NCI-H2107 (cell line): ENCODE data around the gene LGALS9C.
"Not testable (repeated sequence)": the region's sequence is repeated elsewhere in the genome, so short reads cannot be mapped to it uniquely, and the experiment has no call there.

ENCODE experiments used
- DNase-seq: peaks from one replicate; lab custom pipeline; 2025; lab: John Stamatoyannopoulos, UW

Gene LGALS9C

GRCh38 chr17:18478977-18479595, 2.5 kb downstream of the LGALS9C start:
- DNase-seq, result not testable (repeated sequence)

DNA sequence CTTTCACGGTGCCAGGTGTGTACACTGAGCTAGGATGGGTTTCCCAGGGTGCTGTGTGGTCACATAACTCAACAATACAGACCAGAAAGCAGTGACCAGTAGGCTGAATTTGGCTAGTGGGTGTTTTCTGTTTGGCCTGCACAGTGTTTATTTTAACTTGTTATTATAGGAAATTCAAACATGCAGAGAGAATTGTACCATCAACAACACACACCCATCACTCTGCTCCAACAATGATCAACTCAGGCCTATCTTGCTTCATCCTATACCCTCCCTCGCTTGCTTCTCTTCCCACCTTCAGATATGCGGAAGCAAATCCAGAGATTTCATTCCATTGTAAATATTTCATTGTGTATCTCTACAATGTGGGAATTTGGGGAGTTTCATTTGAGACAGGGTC, 5.2 kb downstream of the LGALS9C start:
- DNase-seq, result not testable (repeated sequence)

- DNase-seq, result not testable (repeated sequence)
Observed at GRCh38 chr17:18485936-18486464, 9.4 kb downstream of the LGALS9C start.

DNA sequence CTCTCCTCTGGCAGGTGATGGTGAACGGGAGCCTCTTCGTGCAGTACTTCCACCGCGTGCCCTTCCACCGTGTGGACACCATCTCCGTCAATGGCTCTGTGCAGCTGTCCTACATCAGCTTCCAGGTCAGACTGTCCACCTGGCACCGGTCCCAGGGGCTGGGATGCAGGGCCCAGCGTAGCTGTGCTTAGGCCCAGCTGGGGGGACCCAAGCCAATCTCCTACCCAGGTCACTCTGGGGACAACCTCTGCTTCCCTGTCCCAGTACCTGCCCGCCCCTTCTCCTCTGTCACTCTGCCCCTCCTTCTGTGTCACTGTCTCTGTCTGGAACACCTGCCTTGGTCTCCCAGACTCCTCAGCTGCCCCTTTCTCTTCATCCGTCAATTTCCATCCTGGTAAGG, 11.0 kb downstream of the LGALS9C start:
- DNase-seq, result not testable (repeated sequence)

- not testable (repeated sequence) for DNase-seq
Observed at GRCh38 chr17:18488622-18489021, 12.0 kb downstream of the LGALS9C start.

GRCh38 chr17:18490016-18490415, 13.4 kb downstream of the LGALS9C start:
- DNase-seq, result not testable (repeated sequence)

- DNase-seq, result not testable (repeated sequence)
Observed at GRCh38 chr17:18492712-18493480, 16.3 kb downstream of the LGALS9C start.

DNA sequence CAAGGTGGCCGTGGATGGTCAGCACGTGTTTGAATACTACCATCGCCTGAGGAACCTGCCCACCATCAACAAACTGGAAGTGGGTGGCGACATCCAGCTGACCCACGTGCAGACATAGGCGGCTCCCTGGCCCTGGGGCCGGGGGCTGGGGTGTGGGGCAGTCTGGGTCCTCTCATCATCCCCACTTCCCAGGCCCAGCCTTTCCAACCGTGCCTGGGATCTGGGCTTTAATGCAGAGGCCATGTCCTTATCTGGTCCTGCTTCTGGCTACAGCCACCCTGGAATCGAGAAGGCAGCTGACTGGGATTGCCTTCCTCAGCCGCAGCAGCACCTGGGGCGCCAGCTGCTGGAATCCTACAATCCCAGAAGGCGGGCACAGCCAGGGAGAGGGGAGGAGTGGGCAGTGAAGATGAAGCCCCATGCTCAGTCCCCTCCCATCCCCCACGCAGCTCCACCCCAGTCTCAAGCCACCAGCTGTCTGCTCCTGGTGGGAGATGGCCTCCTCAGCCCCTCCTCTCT, 17.7 kb downstream of the LGALS9C start:
- DNase-seq, result not testable (repeated sequence)

GRCh38 chr17:18497044-18497443, 20.5 kb downstream of the LGALS9C start:
- DNase-seq, result not testable (repeated sequence)

DNA sequence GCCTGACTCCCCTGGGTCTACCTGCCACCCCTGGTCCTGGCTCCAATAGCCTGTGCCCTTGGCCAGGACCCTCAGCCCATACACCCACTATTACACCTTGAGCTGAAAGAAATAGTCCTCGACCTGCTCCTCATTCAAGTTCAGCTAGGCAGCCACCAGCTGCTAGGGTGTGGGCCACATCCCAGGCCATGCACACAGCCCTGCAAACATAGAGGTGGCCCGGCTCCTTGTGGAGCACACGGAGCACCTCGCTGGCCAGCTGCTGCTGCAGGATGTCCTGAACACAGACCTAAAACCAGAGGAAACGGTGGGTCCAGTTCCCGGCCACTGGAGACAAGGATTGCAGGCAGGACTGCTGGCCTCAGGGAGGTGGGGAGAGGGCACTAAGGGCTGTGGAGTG, 22.5 kb downstream of the LGALS9C start:
- DNase-seq, result not testable (repeated sequence)

- DNase-seq, result not testable (repeated sequence)
Observed at GRCh38 chr17:18499756-18500155, 23.2 kb downstream of the LGALS9C start.

DNA sequence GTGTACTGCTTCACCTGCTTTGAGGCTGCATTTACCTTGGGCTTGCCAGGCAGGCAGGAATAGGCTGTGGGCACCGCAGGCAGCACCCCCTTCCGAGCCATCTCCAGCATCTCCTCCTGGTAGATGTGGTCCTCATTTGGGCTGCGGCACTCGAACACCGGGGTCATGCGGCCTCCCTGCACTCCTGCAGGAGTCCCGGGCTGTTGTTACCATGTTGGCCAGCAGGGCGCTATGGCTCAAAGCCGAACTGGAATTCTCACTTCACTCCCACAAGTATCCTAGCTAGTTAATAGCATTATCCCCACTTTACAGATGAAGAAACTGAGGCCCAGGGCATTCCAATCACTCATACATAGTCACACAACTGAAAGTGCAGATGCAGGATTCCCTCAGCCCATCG, 23.7 kb downstream of the LGALS9C start:
- DNase-seq, result not testable (repeated sequence)

DNA sequence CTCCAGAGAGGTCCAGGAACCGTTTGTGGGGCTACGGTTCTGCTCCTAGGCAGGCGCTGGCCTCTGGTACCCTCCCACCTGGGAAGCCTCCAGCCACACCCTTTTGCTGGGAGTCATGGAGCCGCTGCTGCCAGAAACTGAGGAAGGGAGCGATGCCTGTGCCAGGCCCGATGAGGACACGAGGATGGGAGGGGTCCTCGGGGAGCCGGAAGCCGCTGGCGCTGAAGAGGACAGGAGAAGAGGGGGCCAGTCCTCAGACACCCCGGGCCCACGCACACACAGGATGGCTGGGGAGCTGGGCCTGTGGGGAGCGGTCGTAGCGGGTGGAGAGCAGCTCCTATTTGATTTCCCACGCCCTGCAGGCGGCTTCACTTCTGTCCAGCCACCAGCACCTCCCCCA, 24.2 kb downstream of the LGALS9C start:
- DNase-seq, result not testable (repeated sequence)

GRCh38 chr17:18503221-18503620, 26.6 kb downstream of the LGALS9C start:
- DNase-seq, result not testable (repeated sequence)

DNA sequence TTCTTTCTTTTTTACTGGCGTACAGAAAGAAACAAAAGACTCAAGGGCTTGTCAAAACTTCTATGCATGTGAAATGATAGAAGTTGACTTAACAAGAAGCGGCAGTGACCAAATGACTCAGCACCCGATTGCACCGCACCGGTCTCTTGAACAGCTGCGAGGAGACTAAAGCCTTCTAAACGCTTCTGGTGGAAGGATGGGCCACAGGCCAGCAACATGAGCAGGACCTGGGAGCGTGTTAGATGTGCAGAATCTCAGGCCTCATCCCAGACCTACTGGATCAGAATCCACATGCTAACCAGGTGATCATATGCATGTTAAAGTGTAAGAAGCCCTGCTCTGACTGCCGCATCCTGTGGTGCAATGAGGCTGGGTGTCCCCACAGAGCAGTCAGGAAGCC, 31.1 kb downstream of the LGALS9C start:
- not testable (repeated sequence) for DNase-seq

GRCh38 chr17:18508667-18509066, 32.1 kb downstream of the LGALS9C start:
- DNase-seq, result not testable (repeated sequence)

DNA sequence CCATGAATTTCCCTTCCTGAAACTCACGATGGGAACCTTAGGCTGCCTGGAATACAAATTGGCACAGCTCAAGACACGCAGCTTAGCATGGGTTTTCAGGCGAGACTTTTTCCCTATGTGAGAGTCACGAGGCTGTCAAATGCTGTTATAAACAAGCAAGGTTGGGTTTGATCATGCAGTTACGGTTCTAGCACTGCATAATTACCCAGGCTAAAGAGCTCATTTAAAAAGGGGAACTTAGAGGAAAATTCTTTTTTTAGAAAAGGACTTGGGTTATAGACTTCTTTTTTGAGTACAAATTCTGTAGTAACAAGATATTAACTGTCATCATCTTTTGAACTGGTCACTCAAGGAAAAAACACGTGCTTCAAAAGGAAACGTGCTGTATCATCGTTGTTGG, 44.5 kb downstream of the LGALS9C start:
- not testable (repeated sequence) for DNase-seq

- DNase-seq, result not testable (repeated sequence)
Observed at GRCh38 chr17:18525015-18525414, 48.4 kb downstream of the LGALS9C start.

DNA sequence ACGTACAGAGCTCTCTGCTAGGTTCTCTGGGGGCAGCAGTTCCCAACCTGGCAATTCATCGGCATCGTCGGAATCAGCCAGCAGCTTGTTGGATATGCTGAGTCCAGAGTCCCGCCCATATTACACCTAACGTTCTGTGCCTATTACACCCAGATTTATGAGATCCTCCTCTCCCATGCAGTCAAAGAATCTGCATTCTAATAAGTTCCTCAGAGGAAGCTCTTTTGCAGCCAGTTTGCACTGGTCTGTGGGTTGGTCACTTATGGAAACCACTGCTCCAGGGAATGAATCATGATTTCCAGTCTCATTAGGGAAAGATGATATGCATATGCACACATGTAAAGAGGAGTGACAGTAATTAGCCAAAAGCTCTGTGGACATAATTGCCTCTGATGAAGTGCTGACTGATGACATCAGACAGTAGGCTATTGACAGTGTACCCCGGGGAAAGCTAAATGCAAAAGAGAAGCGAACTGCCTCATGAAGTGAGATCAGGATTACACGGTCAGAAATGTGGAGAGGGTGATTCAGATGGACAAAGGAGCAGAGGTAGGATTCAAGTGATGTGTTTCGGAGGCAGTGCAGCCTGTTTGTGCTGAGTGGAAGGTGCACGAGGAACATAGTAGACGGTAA, 49.7 kb downstream of the LGALS9C start:
- DNase-seq, result not testable (repeated sequence)

DNA sequence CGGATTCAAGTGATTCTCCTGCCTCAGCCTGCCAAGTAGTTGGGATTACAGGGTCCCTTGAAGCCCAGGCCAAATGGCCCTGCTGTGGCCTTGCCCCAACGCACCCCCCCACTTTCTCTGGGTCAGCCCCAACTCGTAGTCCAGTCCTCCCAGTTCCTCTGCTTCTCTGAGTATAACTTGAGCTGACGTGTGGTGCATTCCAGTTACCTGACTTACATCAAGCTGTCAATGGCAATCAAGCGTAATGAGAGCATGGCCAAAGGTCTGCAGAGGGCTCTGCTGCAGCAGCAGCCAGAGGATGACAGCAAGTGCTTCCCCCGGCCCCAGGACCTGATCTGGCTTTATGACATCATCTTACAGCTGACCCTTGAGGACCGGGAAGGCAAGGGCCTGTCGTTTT, 50.8 kb downstream of the LGALS9C start:
- not testable (repeated sequence) for DNase-seq

GRCh38 chr17:18528435-18528834, 51.8 kb downstream of the LGALS9C start:
- DNase-seq, result not testable (repeated sequence)

DNA sequence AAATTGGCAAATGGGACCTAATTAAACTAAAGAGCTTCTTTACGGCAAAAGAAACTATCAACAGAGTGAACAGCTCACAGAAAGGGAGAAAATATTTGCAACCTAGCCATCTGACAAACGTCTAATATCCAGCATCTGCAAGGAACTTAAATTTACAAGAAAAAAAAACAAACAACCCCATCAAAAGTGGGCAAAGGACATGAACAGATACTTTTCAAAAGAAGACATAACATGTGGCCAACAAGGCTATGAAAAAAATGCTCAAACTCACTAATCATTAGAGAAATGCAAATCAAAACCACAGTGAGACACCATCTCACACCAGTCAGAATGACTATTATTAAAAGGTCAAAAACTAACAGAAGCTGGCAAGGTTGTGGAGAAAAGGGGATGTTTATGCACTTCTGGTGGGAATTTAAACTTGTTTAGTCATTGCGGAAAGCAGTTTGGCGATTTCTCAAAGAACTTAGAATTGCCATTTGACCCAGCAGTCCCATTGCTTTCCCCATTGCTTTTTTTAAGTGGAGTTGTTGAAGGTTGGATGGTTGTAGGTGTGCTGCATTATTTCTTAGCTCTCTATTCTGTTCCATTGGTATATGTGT, 52.4 kb downstream of the LGALS9C start:
- not testable (repeated sequence) for DNase-seq
